Measurements from ENCODE around the gene TTC22. TPM values are rescaled to one million over a fixed set of nuclear protein-coding genes. Genes with fewer than 3 reads are reported as not detected.

TTC22 gene
- polyA plus RNA-seq, 3 donors = 0.04 TPM; not detected in 2

DNA sequence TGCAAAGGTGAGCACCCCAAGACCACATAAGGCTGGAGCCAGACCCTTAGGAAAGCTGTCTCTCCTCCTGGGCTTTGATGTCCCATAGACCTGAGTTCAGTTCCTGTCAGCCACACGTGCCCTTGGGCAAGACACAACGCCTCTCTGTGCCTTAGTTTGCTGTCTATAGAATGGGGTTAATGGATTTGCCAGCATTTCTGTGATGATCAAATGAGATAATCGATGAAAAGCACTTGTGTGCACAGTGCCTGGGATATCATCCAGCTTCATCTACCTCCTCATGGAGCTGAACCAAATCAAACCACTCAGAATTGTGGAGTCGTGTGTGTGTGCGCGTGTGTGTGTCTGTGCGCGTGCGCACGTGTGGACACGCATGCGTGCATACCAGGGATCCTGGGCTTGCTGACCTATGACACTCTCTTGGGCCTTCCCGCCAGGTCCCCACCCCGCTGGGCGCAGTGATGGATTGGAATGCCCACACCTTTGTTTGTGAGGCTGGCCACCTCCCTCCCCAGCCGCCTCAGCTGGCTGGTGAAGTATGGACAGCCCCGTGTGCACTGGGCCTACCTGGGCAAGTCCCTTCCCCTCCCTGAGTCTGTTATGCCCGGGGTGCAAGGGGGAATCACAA is 5.2 kb downstream of the TTC22 start:
- peaks cover 0 to 12% (median 7%) of the 10 kb centered on the region in 7 donors for H3K9me3 Mint-ChIP-seq
- no peak overlapping the region for H3K4me3 Mint-ChIP-seq

DNA sequence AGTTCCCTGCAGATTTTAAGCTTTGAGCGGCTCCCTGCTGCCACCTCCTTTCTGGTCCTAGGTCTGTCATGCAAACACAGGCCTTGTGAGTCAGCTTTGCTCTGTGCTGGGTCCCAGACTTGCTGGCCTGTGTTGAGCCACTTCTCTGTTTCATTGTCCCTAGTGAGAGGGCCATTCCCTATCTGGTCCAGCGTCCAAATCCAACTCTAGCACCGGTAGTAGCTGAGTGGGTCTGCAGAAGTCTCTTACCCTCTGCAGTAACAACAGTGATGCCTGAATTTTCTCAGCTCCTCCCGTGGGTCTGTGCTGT is 5.8 kb downstream of the TTC22 start:
- peaks cover 3 to 10% of the 10 kb centered on the region in 2 donors for H3K4me1 ChIP-seq (ENCODE audit: control insufficient read depth in 1 of 2, insufficient read depth in 2 of 2, low read length in 2 of 2)
- peaks cover 3 to 10% of the 10 kb centered on the region in 2 donors for H3K27me3 ChIP-seq (ENCODE audit: control insufficient read depth in 2 of 2, insufficient read depth in 2 of 2, low read length in 2 of 2)
- peaks cover 0 to 2% of the 10 kb centered on the region in 2 donors for H3K36me3 Mint-ChIP-seq
- H3K36me3 ChIP-seq (replicated peaks in 1 of 2; ENCODE audit: control insufficient read depth in 1 of 2, insufficient read depth in 2 of 2, low read length in 2 of 2) = no peaks in the 10 kb centered on the region
- peaks cover 0 to 4% of the 10 kb centered on the region in 2 donors for H3K9me3 ChIP-seq (replicated peaks in 1 of 2; ENCODE audit: control insufficient read depth in 1 of 2, insufficient read depth in 1 of 2, low read length in 2 of 2)
- H3K4me2 ChIP-seq (replicated peaks; ENCODE audit: extremely low read depth, low read length, poor library complexity, severe bottlenecking) = no peak overlapping the region
- H3K9ac ChIP-seq (ENCODE audit: insufficient read depth, low read length, poor library complexity, severe bottlenecking) = no peak overlapping the region
- H3K27ac Mint-ChIP-seq = no peak overlapping the region
- H3K4me1 Mint-ChIP-seq = peaks cover 12% of the 10 kb centered on the region
- H3K27me3 Mint-ChIP-seq (ENCODE audit: low read depth in 3 of 3) = peaks cover 5 to 15% (median 10%) of the 10 kb centered on the region in 3 donors
- H2AFZ ChIP-seq (ENCODE audit: insufficient read depth, low read depth, low read length, poor library complexity, severe bottlenecking) = no peak overlapping the region
- no peaks in the 10 kb centered on the region for H3K79me2 ChIP-seq (ENCODE audit: insufficient read depth, low read length)
- peaks cover 0 to 11% (median 7%) of the 10 kb centered on the region in 7 donors for H3K9me3 Mint-ChIP-seq
- no peak overlapping the region for H3K4me3 Mint-ChIP-seq
- no peak overlapping the region for H3K27ac ChIP-seq (ENCODE audit: low read depth in 1 of 2, low read length in 2 of 2)
- no peak for DNase-seq
- WGBS (ENCODE audit: insufficient coverage) = 100% methylated on average over 1 of the region's 4 CpGs
- intact Hi-C loops (cut with micrococcal nuclease) = no loop called here
- TF ChIP-seq, protein P1, sequence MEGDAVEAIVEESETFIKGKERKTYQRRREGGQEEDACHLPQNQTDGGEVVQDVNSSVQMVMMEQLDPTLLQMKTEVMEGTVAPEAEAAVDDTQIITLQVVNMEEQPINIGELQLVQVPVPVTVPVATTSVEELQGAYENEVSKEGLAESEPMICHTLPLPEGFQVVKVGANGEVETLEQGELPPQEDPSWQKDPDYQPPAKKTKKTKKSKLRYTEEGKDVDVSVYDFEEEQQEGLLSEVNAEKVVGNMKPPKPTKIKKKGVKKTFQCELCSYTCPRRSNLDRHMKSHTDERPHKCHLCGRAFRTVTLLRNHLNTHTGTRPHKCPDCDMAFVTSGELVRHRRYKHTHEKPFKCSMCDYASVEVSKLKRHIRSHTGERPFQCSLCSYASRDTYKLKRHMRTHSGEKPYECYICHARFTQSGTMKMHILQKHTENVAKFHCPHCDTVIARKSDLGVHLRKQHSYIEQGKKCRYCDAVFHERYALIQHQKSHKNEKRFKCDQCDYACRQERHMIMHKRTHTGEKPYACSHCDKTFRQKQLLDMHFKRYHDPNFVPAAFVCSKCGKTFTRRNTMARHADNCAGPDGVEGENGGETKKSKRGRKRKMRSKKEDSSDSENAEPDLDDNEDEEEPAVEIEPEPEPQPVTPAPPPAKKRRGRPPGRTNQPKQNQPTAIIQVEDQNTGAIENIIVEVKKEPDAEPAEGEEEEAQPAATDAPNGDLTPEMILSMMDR (IDR thresholded peaks at IDR 0.05) = no peak
- no peak overlapping the region for H3K4me3 ChIP-seq (replicated peaks in 1 of 3; ENCODE audit: low read depth in 2 of 3, low read length in 3 of 3)
- H4K20me1 ChIP-seq (ENCODE audit: insufficient read depth, low read length) = no peaks in the 10 kb centered on the region

More for the DNA sequence above, 5.2 kb downstream of the TTC22 start:
- H3K27me3 ChIP-seq (ENCODE audit: control insufficient read depth in 2 of 2, insufficient read depth in 2 of 2, low read length in 2 of 2) = peaks cover 4 to 16% of the 10 kb centered on the region in 2 donors
- intact Hi-C loops (cut with micrococcal nuclease) = no loop called here
- H3K36me3 Mint-ChIP-seq = peaks cover 0 to 2% of the 10 kb centered on the region in 2 donors
- DNase-seq = no peak
- H3K4me1 Mint-ChIP-seq = peaks cover 7% of the 10 kb centered on the region
- TF ChIP-seq, protein P1 (IDR thresholded peaks at IDR 0.05) = no peak
- peaks cover 5 to 16% of the 10 kb centered on the region in 2 donors for H3K4me1 ChIP-seq (ENCODE audit: control insufficient read depth in 1 of 2, insufficient read depth in 2 of 2, low read length in 2 of 2)
- H3K27me3 Mint-ChIP-seq (ENCODE audit: low read depth in 3 of 3) = peaks cover 9 to 22% (median 14%) of the 10 kb centered on the region in 3 donors
- no peak overlapping the region for H3K4me2 ChIP-seq (replicated peaks; ENCODE audit: extremely low read depth, low read length, poor library complexity, severe bottlenecking)
- no peaks in the 10 kb centered on the region for H4K20me1 ChIP-seq (ENCODE audit: insufficient read depth, low read length)
- no peaks in the 10 kb centered on the region for H3K79me2 ChIP-seq (ENCODE audit: insufficient read depth, low read length)
- H3K4me3 ChIP-seq (replicated peaks in 1 of 3; ENCODE audit: low read depth in 2 of 3, low read length in 3 of 3) = no peak overlapping the region
- H3K27ac Mint-ChIP-seq = no peak overlapping the region
- peaks cover 0 to 4% of the 10 kb centered on the region in 2 donors for H3K9me3 ChIP-seq (replicated peaks in 1 of 2; ENCODE audit: control insufficient read depth in 1 of 2, insufficient read depth in 1 of 2, low read length in 2 of 2)
- no peak overlapping the region for H3K9ac ChIP-seq (ENCODE audit: insufficient read depth, low read length, poor library complexity, severe bottlenecking)
- no peak overlapping the region for H2AFZ ChIP-seq (ENCODE audit: insufficient read depth, low read depth, low read length, poor library complexity, severe bottlenecking)
- H3K27ac ChIP-seq (ENCODE audit: low read depth in 1 of 2, low read length in 2 of 2) = no peak overlapping the region
- WGBS (ENCODE audit: insufficient coverage) = 97% methylated on average over 11 of the region's 18 CpGs
- H3K36me3 ChIP-seq (replicated peaks in 1 of 2; ENCODE audit: control insufficient read depth in 1 of 2, insufficient read depth in 2 of 2, low read length in 2 of 2) = no peaks in the 10 kb centered on the region
